AG09309 (cell line): Measurements from ENCODE around the gene TMEM37.

ENCODE experiments used
- DNase-seq: peaks from one replicate; pipeline ENCODE4 v3.0.0-alpha.2; 2010; ENCODE audit warnings: low read depth
- H3K4me3 ChIP-seq: 2 replicates; pipeline ENCODE4 v1.5.1; 2011; ENCODE audit warnings: mild to moderate bottlenecking, low read depth, low read length, moderate library complexity; ENCODE audit not compliant: control insufficient read depth
- CTCF ChIP-seq: IDR thresholded peaks from 2 replicates; pipeline ENCODE4 v1.5.1; 2011; ENCODE audit warnings: mild to moderate bottlenecking, low read depth, low read length, inconsistent platforms; ENCODE audit not compliant: insufficient read depth, control insufficient read depth; ENCODE audit errors: missing control alignments

Gene TMEM37

GRCh38 chr2:119486196-119486827 lies 54.7 kb downstream of the TMEM37 start:
- no peak overlapping the region for H3K4me3 ChIP-seq
- TF ChIP-seq CTCF, result no peak
- no peak for DNase-seq

- TF ChIP-seq CTCF, result no peak
- DNase-seq, result no peak
- H3K4me3 ChIP-seq, result no peak overlapping the region
These were observed 55.2 kb downstream of the TMEM37 start for GRCh38 chr2:119486886-119487285.

GRCh38 chr2:119487434-119488244 lies 56.0 kb downstream of the TMEM37 start:
- H3K4me3 ChIP-seq, result no peak overlapping the region
- DNase-seq, result no peak
- no peak for TF ChIP-seq CTCF
